Subcutaneous adipose tissue (tissue), 4 donors: Measurements from ENCODE around the gene TMED7. TPM values are rescaled to one million over a fixed set of nuclear protein-coding genes. Genes with fewer than 3 reads are reported as not detected.

Experiments used
- CTCF ChIP-seq: fragments of 450-650 bp; IDR thresholded peaks from one replicate; pipeline ENCODE4 v1.5.1; 2016; ENCODE audit warnings: low read depth, mild to moderate bottlenecking, control low read depth, antibody characterized with exemption, moderate library complexity
- total RNA-seq, 4 donors: library from RNA; depleted of rRNA; stranded (reverse); fragments of >200 nt; gene quantifications; one replicate each; pipeline ENCODE4 v1.1.0, GENCODE V29; 2016

The TMED7 gene
- total RNA-seq, 4 donors from 2014 or later: 75.1 to 141 (median 77.4) TPM

GRCh38 chr5:115580941-115581340 is 44.9 kb downstream of the TMED7 start:
- no peak for TF ChIP-seq CTCF

GRCh38 chr5:115579747-115580173 is 46.1 kb downstream of the TMED7 start:
- no peak for TF ChIP-seq CTCF

- TF ChIP-seq CTCF: no peak
Measured at GRCh38 chr5:115579216-115579615, 46.6 kb downstream of the TMED7 start.

- no peak for TF ChIP-seq CTCF
Measured at GRCh38 chr5:115578657-115579056, 47.2 kb downstream of the TMED7 start.

GRCh38 chr5:115577741-115578140 is 48.1 kb downstream of the TMED7 start:
- TF ChIP-seq CTCF: no peak

GRCh38 chr5:115577329-115577728 is 48.5 kb downstream of the TMED7 start:
- no peak for TF ChIP-seq CTCF

GRCh38 chr5:115575167-115576070 is 50.4 kb downstream of the TMED7 start:
- TF ChIP-seq CTCF: no peak
